CD1c-positive myeloid dendritic cell (primary cell): ENCODE results near the gene IPO4.

Experiments
- DNase-seq: peaks from one replicate; pipeline ENCODE4 v3.0.0-alpha.2; 2016; ENCODE audit errors: extremely low spot score

IPO4 gene

GRCh38 chr14:24132976-24133375 is 55.6 kb downstream of the IPO4 start:
- DNase-seq = no peak

GRCh38 chr14:24132061-24132685 is 56.4 kb downstream of the IPO4 start:
- no peak for DNase-seq

DNA sequence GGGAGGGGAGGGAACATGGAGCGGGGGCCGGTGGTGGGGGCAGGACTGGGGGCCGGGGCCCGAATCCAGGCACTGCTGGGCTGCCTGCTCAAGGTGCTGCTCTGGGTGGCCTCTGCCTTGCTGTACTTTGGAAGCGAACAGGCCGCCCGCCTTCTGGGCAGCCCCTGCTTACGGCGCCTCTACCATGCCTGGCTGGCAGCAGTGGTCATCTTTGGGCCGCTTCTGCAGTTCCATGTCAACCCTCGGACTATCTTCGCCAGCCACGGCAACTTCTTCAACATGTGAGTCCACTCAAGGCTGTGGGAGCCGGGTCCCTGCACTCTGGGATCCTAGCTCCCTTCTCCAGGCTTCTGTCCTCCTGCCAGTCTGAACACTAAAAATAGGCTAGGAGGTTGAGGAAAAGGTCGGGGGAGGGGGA is 57.1 kb downstream of the IPO4 start:
- no peak for DNase-seq

DNA sequence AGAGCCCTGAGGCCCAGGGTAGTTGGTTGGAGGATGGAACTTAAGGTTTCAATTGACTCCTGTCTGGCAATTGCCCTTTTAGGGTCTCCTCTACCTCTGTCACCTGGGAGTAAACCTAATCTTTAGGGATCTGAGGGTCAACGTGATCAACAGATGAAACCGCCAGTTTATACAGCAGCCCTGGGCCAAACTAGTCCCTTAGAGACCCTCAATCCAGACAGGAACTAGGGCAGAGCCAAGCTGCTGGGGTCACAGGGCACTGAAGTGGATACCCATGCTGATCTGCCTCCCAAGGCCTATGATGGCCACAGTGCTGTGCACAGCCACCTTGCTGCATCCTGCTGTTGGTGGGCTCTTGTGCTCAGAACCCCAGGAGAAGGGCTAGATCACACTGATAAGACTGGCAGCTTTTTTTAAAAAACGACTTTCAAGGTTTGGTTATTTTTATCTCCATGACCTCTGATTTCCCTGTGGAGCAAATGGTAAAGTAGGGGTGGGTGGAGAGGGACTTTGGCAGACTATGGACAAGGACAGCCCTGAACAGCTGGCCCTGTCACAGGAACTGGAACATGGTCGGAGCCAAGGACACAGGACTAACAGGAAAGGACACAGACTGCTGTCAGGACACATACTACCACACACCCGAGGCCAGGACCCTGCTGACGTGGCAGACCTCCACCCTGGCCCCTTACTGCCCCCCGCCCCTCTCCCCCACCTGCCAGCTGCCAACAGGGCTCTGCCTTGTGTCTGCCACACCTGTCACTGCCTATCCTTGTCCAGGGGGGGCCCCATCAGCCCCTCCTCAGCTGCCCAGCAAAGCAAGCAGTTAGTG is 57.7 kb downstream of the IPO4 start:
- no peak for DNase-seq

DNA sequence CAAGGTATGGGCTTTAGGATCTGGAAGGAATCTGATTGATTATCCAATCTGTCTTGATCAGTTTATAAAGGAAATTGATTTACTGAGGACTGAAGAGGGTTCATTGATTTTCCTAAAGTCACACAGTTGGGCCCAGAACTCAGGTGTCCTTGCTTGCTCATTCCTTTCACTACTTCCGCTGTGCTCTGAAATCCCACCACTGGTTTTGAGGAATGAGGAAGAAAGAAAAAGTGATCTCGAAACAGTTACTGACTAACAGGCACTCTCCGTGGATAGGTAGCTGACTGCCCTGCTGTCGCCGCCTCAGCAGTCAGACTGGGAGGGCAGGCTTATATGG is 58.3 kb downstream of the IPO4 start, which contains the start of gene FITM1:
TSS of gene FITM1 (plus strand) at position 280 of the 337 bp plus-strand sequence. CDS start 905 bp downstream, outside the sequence.
- peak; percentile 18 for DNase-seq
